HEK293 (cell line): Measurements from ENCODE around the gene TSEN2.

Source experiments
- ZNF623 ChIP-seq: fragments of 450-650 bp; formaldehyde crosslinking; IDR thresholded peaks from 2 replicates; pipeline ENCODE4 v1.5.1; 2016; ENCODE audit warnings: missing biosample characterization, missing genetic modification characterization
- ZSCAN18 ChIP-seq: fragments of 450-650 bp; formaldehyde crosslinking; IDR thresholded peaks from 2 replicates; pipeline ENCODE4 v1.5.1; 2016; ENCODE audit warnings: missing biosample characterization, missing genetic modification characterization

- no peak for TF ChIP-seq ZNF623 (tag by site-specific recombination)
- no peak for TF ChIP-seq ZSCAN18 (tag by site-specific recombination)
Measured at GRCh38 chr3:12447075-12447474, 37.2 kb upstream of the TSEN2 start.
